Panc1 (cell line): ENCODE data around the gene LMAN2. TPM values are rescaled to one million over a fixed set of nuclear protein-coding genes. Genes with fewer than 3 reads are reported as not detected.
A peak's percentile ranks its signal among the peaks of the same experiment; 100 is the strongest.

Source experiments
- ATAC-seq: fragments of 200-7000 bp; cut with Tn5 transposase; 2 replicates; pipeline ENCODE4 v1.9.1; 2020; ENCODE audit warnings: mild to moderate bottlenecking, moderate library complexity
- BruUV-seq: library from RNA; stranded (reverse); fragments of 400-500 nt; replicated peaks from 2 replicates; lab custom pipeline; 2021; lab: Mats Ljungman, UMichigan
- CTCF ChIA-PET: fragments of 300-600 bp; sonication (Branson Sonifier 250); formaldehyde crosslinking; loops from one replicate; lab custom pipeline; 2022; ENCODE audit warnings: antibody characterized with exemption; lab: Charles Lee
- POLR2A ChIA-PET: fragments of 300-600 bp; sonication (Branson Sonifier 250); formaldehyde crosslinking; loops from one replicate; lab custom pipeline; 2022; ENCODE audit warnings: antibody characterized with exemption; lab: Charles Lee
- DNase-seq: peaks from one replicate; pipeline ENCODE4 v3.0.0-alpha.2; 2010; ENCODE audit warnings: low read depth, low spot score
- H3K27ac ChIP-seq: 2 replicates; pipeline ENCODE4 v1.5.1; 2011; ENCODE audit warnings: mild to moderate bottlenecking, low read length, inconsistent platforms
- H3K27me3 ChIP-seq: fragments of 200-500 bp; sonication (Bioruptor generic); 2 replicates; pipeline ENCODE4 v1.6.0; 2014; ENCODE audit warnings: low read length, inconsistent platforms; ENCODE audit not compliant: control insufficient read depth, insufficient read depth
- H3K36me3 ChIP-seq: fragments of 200-500 bp; sonication (Bioruptor generic); 2 replicates; pipeline ENCODE4 v1.5.1; 2014; ENCODE audit warnings: inconsistent platforms, mild to moderate bottlenecking, low read length, moderate library complexity; ENCODE audit not compliant: control insufficient read depth, insufficient read depth
- H3K4me1 ChIP-seq: 2 replicates; pipeline ENCODE4 v1.5.1; 2011; ENCODE audit warnings: inconsistent platforms, mild to moderate bottlenecking, low read length, moderate library complexity; ENCODE audit not compliant: control insufficient read depth, insufficient read depth
- H3K4me3 ChIP-seq, 2 experiments: 2 replicates each; pipeline ENCODE4 v1.5.1; 2011 to 2012; ENCODE audit warnings: low read depth in 2 of 2, low read length in 2 of 2, mild to moderate bottlenecking in 2 of 2, inconsistent platforms in 1 of 2, moderate library complexity in 1 of 2
- H3K9me3 ChIP-seq: fragments of 200-500 bp; sonication (Bioruptor generic); 2 replicates; pipeline ENCODE4 v1.5.1; 2014; ENCODE audit warnings: low read depth, mild to moderate bottlenecking, inconsistent platforms, low read length, moderate library complexity; ENCODE audit not compliant: control insufficient read depth, insufficient read depth
- CTCF ChIP-seq: fragments of 450-650 bp; IDR thresholded peaks from 2 replicates; pipeline ENCODE4 v1.5.1; 2017; ENCODE audit warnings: mild to moderate bottlenecking
- POLR2AphosphoS5 ChIP-seq: IDR thresholded peaks from 2 replicates; pipeline ENCODE4 v1.6.1; 2012; ENCODE audit warnings: mild to moderate bottlenecking, low read depth, low read length, moderate library complexity
- REST ChIP-seq, 2 experiments: IDR thresholded peaks; 2 replicates each; pipeline ENCODE4 v1.6.1; 2011 to 2012; ENCODE audit warnings: low read depth in 2 of 2, control low read depth in 1 of 2, low read length in 1 of 2, mild to moderate bottlenecking in 1 of 2, moderate library complexity in 1 of 2; ENCODE audit not compliant: insufficient read depth in 1 of 2
- SIN3A ChIP-seq: IDR thresholded peaks from 2 replicates; pipeline ENCODE4 v1.6.1; 2012; ENCODE audit warnings: low read depth, mild to moderate bottlenecking, low read length, moderate library complexity, borderline replicate concordance; ENCODE audit not compliant: insufficient read depth
- TCF7L2 ChIP-seq: IDR thresholded peaks from 2 replicates; pipeline ENCODE4 v1.6.1; 2011; ENCODE audit warnings: mild to moderate bottlenecking, low read depth, low read length, inconsistent platforms
- in situ Hi-C: cut with HindIII; loops from 2 replicates; pipeline ENCODE4 v1.10.0; 2016; ENCODE audit warnings: low sequenced_read_pairs, low pct_unique_long_range_greater_than_20kb
- intact Hi-C: fragments of 100-400 bp; cut with micrococcal nuclease; formaldehyde crosslinking; loops from one replicate; pipeline ENCODE4 v1.10.0; 2022; ENCODE audit not compliant: unreplicated experiment
- total RNA-seq: library from RNA; stranded (reverse); gene quantifications from one replicate; pipeline ENCODE4 v1.2.1, GENCODE V29; 2021; ENCODE audit not compliant: unreplicated experiment

The LMAN2 gene
- total RNA-seq, 1 experiment from 2014 or later: 140 TPM

DNA sequence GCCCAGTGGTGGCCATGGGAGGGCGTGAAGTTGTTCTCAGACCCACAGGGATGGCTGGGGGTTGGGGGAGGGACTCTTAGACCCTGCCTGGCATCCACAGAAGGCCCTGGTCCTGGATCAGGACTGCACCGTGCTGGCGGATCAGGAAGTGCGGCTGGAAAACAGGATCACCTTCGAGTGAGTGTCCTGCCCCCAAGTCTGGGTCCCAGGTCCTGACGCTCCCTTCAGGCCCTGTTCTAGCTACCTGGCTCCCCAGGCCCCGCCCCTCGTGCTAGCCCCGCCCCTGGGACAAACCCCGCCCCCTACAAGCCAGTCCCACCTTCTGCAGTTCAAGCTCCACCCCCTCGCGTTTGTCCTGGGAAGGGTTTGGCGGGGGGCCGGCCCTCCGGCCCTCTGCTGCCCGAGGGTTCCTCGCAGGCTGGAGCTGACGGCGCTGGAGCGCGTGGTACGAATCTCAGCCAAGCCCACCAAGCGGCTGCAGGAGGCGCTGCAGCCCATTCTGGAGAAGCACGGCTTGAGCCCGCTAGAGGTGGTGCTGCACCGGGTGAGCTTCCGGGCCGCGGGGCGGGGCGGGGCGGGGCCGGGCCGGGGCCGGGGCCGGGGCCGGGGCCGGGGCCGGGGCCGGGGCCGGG, 19.1 kb upstream of the LMAN2 start:
- Histone ChIP-seq H3K27me3 (no peaks in the 10 kb centered on the region), H3K9me3 (no peaks in the 10 kb centered on the region), H3K4me1 (peaks cover 9% of the 10 kb centered on the region), H3K4me3 (peak overlapping the region; percentile 51 to 63), H3K36me3 (no peaks in the 10 kb centered on the region; the same call in 1 of the 2 replicates), H3K27ac (0 out of 2 replicates have a peak overlapping the region, but pooled peaks have one; percentile 51)
- DNase-seq (no peak), ATAC-seq (peak; percentile 79)
- ChIA-PET CTCF (interaction anchor here (0.5 to 1.8 kb wide), 9 partner anchors 10 to 84 kb away, joined by 3 to 10 read pairs (median 5); partner anchors contain the start of gene PRR7), POLR2A (interaction anchor here (0.6 to 0.7 kb wide), 3 partner anchors 10 to 472 kb away, joined by 4 to 10 read pairs (median 6); partner anchors contain the start of genes GRK6 and HK3)
- BruUV-seq: no TSS peak
- intact Hi-C loops (no loop called here), in situ Hi-C loops (no loop called here)
- TF ChIP-seq SIN3A: no peak
- TF ChIP-seq CTCF: no peak; the same call in 1 of the 2 replicates
- no peak for TF ChIP-seq TCF7L2
- TF ChIP-seq REST (IDR thresholded peaks at IDR 0.05; ENCODE audit: insufficient read depth in 1 of 2, low read depth in 2 of 2, low read length in 1 of 2): no peak
- no peak for TF ChIP-seq POLR2AphosphoS5

DNA sequence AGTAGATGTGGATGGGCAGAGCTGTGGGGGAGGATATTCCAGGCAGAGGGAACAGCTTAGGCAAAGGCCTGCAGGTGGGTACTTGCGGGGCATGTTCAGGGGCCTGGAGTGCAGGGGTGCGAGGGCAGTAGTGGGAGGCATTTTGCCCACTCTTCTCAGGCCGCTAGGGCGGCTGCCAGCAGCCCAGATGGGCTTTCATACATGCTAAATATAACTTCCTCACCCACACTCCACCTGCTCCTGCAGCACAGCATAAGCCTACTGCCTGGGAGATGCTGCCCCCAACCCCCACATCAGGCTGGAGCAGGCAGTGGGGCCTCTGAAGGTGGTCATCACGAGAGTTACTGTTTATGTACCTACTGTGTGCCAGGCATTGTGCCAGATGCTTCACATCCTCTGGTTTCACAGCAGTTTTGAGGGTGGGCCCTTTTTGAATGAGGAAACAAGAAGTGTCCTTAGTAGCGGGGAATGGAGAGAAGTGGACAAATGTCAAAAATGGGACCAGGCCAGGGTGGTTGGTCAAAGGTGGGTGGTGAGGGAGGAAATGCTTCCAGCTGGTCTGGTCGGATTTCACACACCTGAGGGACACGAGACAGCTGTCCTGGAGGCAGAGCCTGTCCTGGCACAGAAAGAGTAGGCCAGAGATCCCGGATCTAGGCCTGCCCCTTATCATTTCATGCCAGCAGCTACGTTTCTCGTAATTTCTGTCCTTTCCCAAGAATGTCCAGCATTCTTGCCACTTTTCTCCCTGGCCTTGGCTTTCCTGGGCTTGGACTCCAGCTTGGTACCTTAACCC, 18.4 kb upstream of the LMAN2 start:
- TF ChIP-seq CTCF (no peak), POLR2AphosphoS5 (no peak)
- in situ Hi-C loops: no loop called here
- no peak overlapping the region for H3K4me3 ChIP-seq
- POLR2A ChIA-PET: no interaction called here
- intact Hi-C loops: no loop called here
- H3K9me3 ChIP-seq: no peaks in the 10 kb centered on the region
- no peak for ATAC-seq
- peaks cover 9% of the 10 kb centered on the region for H3K4me1 ChIP-seq
- H3K27ac ChIP-seq: 0 out of 2 replicates have a peak overlapping the region, but pooled peaks have one; percentile 51
- H3K27me3 ChIP-seq: no peaks in the 10 kb centered on the region
- no peaks in the 10 kb centered on the region; the same call in 1 of the 2 replicates for H3K36me3 ChIP-seq
- DNase-seq: no peak
- no TSS peak for BruUV-seq
- CTCF ChIA-PET: interaction anchor here (0.9 to 1.8 kb wide), 8 partner anchors 9 to 85 kb away, joined by 3 to 10 read pairs (median 5); no protein-coding TSS in a partner anchor
